H1 (cell line): ENCODE data around the gene ERC1. TPM values are rescaled to one million over a fixed set of nuclear protein-coding genes. Genes with fewer than 3 reads are reported as not detected.

ENCODE experiments used
- CTCF ChIA-PET: fragments of 300-600 bp; sonication (Branson Sonifier 250); formaldehyde crosslinking; loops from one replicate; lab custom pipeline; 2021; ENCODE audit not compliant: partially characterized antibody; lab: Charles Lee
- POLR2A ChIA-PET: fragments of 300-600 bp; sonication (Branson Sonifier 250); formaldehyde crosslinking; loops from one replicate; lab custom pipeline; 2021; ENCODE audit warnings: inconsistent platforms; ENCODE audit not compliant: partially characterized antibody; lab: Charles Lee
- DNase-seq, 2 experiments: peaks; one replicate each; pipeline versions ENCODE4 v3.0.0 to v3.0.0-alpha.2; 2010 to 2022; ENCODE audit warnings: low spot score in 2 of 2, low read depth in 1 of 2, mixed read lengths in 1 of 2
- FAIRE-seq: peaks from 2 replicates; lab custom pipeline; 2011; peaks lifted over from hg19 to GRCh38; lab: Jason Lieb, UNC
- H2AFZ ChIP-seq: 2 replicates; pipeline ENCODE4 v1.8.1; 2012; ENCODE audit warnings: low read length, inconsistent platforms
- H2AK5ac ChIP-seq: 2 replicates; pipeline ENCODE4 v1.6.1; 2013; ENCODE audit warnings: low read depth, low read length
- H2BK120ac ChIP-seq: replicated peaks from 2 replicates; pipeline ENCODE3; 2013; ENCODE audit warnings: low read depth, low read length, inconsistent platforms
- H2BK12ac ChIP-seq: 2 replicates; pipeline ENCODE4 v1.6.1; 2013; ENCODE audit warnings: low read depth, low read length
- H2BK15ac ChIP-seq: 2 replicates; pipeline ENCODE4 v1.6.1; 2013; ENCODE audit warnings: low read length
- H2BK20ac ChIP-seq: 2 replicates; pipeline ENCODE4 v1.6.1; 2013; ENCODE audit warnings: low read length
- H2BK5ac ChIP-seq: 2 replicates; pipeline ENCODE4 v1.6.1; 2013; ENCODE audit warnings: low read depth, low read length
- H3K14ac ChIP-seq: 2 replicates; pipeline ENCODE4 v1.6.1; 2013; ENCODE audit warnings: inconsistent platforms; ENCODE audit not compliant: insufficient read length
- H3K18ac ChIP-seq: 2 replicates; pipeline ENCODE4 v1.6.1; 2013; ENCODE audit warnings: low read length; ENCODE audit errors: extremely low read depth
- H3K23ac ChIP-seq: 2 replicates; pipeline ENCODE4 v1.6.1; 2013; ENCODE audit warnings: inconsistent platforms; ENCODE audit not compliant: insufficient read length
- H3K23me2 ChIP-seq: 2 replicates; pipeline ENCODE4 v1.6.1; 2013; ENCODE audit warnings: low read depth, low read length
- H3K27ac ChIP-seq: 2 replicates; pipeline ENCODE4 v1.6.1; 2011; ENCODE audit warnings: low read depth, low read length, inconsistent platforms
- H3K27me3 ChIP-seq, 4 experiments: replicated peaks in 1 of 4; 1 replicate in 1 of 4; 2 replicates in 3 of 4; pipeline versions ENCODE4 v1.6.1 to v1.8.1; 2011 to 2013; ENCODE audit warnings: low read length in 3 of 4, mild to moderate bottlenecking in 3 of 4, inconsistent platforms in 2 of 4, mixed read lengths in 2 of 4, moderate library complexity in 1 of 4; ENCODE audit not compliant: control insufficient read depth in 3 of 4, insufficient read depth in 3 of 4; ENCODE audit errors: extremely low read depth in 1 of 4
- H3K36me3 ChIP-seq, 4 experiments: 2 replicates each; pipeline versions ENCODE4 v1.6.1 to v1.8.1; 2011 to 2013; ENCODE audit warnings: mild to moderate bottlenecking in 4 of 4, low read length in 3 of 4, moderate library complexity in 2 of 4, control low read depth in 1 of 4, inconsistent platforms in 1 of 4; ENCODE audit not compliant: insufficient read depth in 4 of 4, control insufficient read depth in 2 of 4
- H3K4ac ChIP-seq: replicated peaks from 2 replicates; pipeline ENCODE3; 2013; ENCODE audit warnings: low read length, low read depth, mixed read lengths, inconsistent platforms; ENCODE audit not compliant: insufficient read length
- H3K4me1 ChIP-seq, 4 experiments: replicated peaks in 1 of 4; 1 replicate in 1 of 4; 2 replicates in 3 of 4; pipeline versions ENCODE4 v1.6.1 to v1.8.1; 2011 to 2013; ENCODE audit warnings: low read length in 3 of 4, inconsistent platforms in 2 of 4, mixed read lengths in 1 of 4; ENCODE audit not compliant: insufficient read depth in 4 of 4, control insufficient read depth in 3 of 4
- H3K4me2 ChIP-seq, 2 experiments: 2 replicates each; pipeline versions ENCODE4 v1.6.1 to v1.8.1; 2011 to 2013; ENCODE audit warnings: low read depth in 2 of 2, low read length in 2 of 2, control low read depth in 1 of 2, inconsistent platforms in 1 of 2, mild to moderate bottlenecking in 1 of 2; ENCODE audit not compliant: insufficient read depth in 1 of 2
- H3K4me3 ChIP-seq, 4 experiments: fragments of 200-600, 300-600 bp in 1 of 4; sonication (generic), shearing (Covaris generic), sonication (Bioruptor Twin) in 1 of 4; 2 replicates each; pipeline versions ENCODE4 v1.5.1 to v1.8.1; 2011 to 2016; ENCODE audit warnings: low read length in 4 of 4, low read depth in 3 of 4, control low read depth in 2 of 4, inconsistent platforms in 2 of 4, mild to moderate bottlenecking in 2 of 4, mixed read lengths in 1 of 4, moderate library complexity in 1 of 4; ENCODE audit not compliant: insufficient read depth in 2 of 4; ENCODE audit errors: extremely low read depth in 1 of 4
- H3K56ac ChIP-seq: replicated peaks from 2 replicates; pipeline ENCODE3; 2013; ENCODE audit warnings: low read depth, mild to moderate bottlenecking, mixed read lengths, low read length, inconsistent platforms; ENCODE audit not compliant: insufficient read length
- H3K79me1 ChIP-seq: 2 replicates; pipeline ENCODE4 v1.6.1; 2013; ENCODE audit warnings: low read depth, low read length, control low read depth
- H3K79me2 ChIP-seq, 2 experiments: 2 replicates each; pipeline versions ENCODE4 v1.6.1 to v1.8.1; 2012 to 2013; ENCODE audit warnings: low read length in 2 of 2, mild to moderate bottlenecking in 2 of 2, inconsistent platforms in 1 of 2; ENCODE audit not compliant: insufficient read depth in 2 of 2, control insufficient read depth in 1 of 2
- H3K9ac ChIP-seq, 4 experiments: replicated peaks in 1 of 4; 1 replicate in 1 of 4; 2 replicates in 3 of 4; pipeline versions ENCODE4 v1.6.1 to v1.8.1; 2011 to 2013; ENCODE audit warnings: low read depth in 3 of 4, low read length in 3 of 4, control low read depth in 2 of 4, mild to moderate bottlenecking in 2 of 4, moderate library complexity in 2 of 4, inconsistent platforms in 1 of 4; ENCODE audit errors: extremely low read depth in 1 of 4
- H3K9me3 ChIP-seq, 2 experiments: 2 replicates each; pipeline versions ENCODE4 v1.6.1 to v1.8.1; 2012 to 2013; ENCODE audit warnings: mild to moderate bottlenecking in 2 of 2, moderate library complexity in 2 of 2, control low read depth in 1 of 2, inconsistent platforms in 1 of 2, low read depth in 1 of 2, low read length in 1 of 2, mixed read lengths in 1 of 2; ENCODE audit not compliant: insufficient read depth in 2 of 2
- H4K20me1 ChIP-seq, 2 experiments: replicated peaks in 1 of 2; 2 replicates each; pipeline versions ENCODE3 to v1.8.1; 2011 to 2013; ENCODE audit warnings: inconsistent platforms in 2 of 2, low read length in 2 of 2, mild to moderate bottlenecking in 1 of 2; ENCODE audit not compliant: insufficient read depth in 2 of 2, control insufficient read depth in 1 of 2
- H4K5ac ChIP-seq: 2 replicates; pipeline ENCODE4 v1.6.1; 2013; ENCODE audit warnings: low read length, low read depth, mixed read lengths, inconsistent platforms; ENCODE audit not compliant: insufficient read length
- H4K8ac ChIP-seq: 2 replicates; pipeline ENCODE4 v1.8.0; 2013; ENCODE audit warnings: mild to moderate bottlenecking, moderate library complexity, low read length, inconsistent platforms; ENCODE audit not compliant: insufficient read depth; ENCODE audit errors: extremely low read depth
- H4K91ac ChIP-seq: replicated peaks from 2 replicates; pipeline ENCODE3; 2013; ENCODE audit warnings: low read length, mixed read lengths, inconsistent platforms; ENCODE audit not compliant: insufficient read length
- CEBPB ChIP-seq: IDR thresholded peaks from 2 replicates; pipeline ENCODE4 v1.6.1; 2012; ENCODE audit warnings: low read depth, low read length
- CREB1 ChIP-seq: IDR thresholded peaks from 2 replicates; pipeline ENCODE4 v1.6.1; 2012; ENCODE audit warnings: inconsistent platforms
- FOSL1 ChIP-seq: IDR thresholded peaks from 2 replicates; pipeline ENCODE4 v1.6.1; 2011; ENCODE audit warnings: mild to moderate bottlenecking, low read depth, low read length, moderate library complexity; ENCODE audit not compliant: insufficient read depth
- HDAC2 ChIP-seq, 2 experiments: fragments of 300-600 bp in 1 of 2; sonication (generic) in 1 of 2; IDR thresholded peaks; 2 replicates each; pipeline ENCODE4 v1.6.1; 2011 to 2012; ENCODE audit warnings: low read depth in 2 of 2, low read length in 2 of 2, mild to moderate bottlenecking in 2 of 2, moderate library complexity in 2 of 2, borderline replicate concordance in 1 of 2, inconsistent platforms in 1 of 2
- PHF8 ChIP-seq: fragments of 200-600 bp; sonication (generic); conservative IDR thresholded peaks from 2 replicates; pipeline ENCODE4 v1.7.1; 2012; ENCODE audit warnings: low read depth, mild to moderate bottlenecking, inconsistent platforms, low read length, moderate library complexity
- POLR2A ChIP-seq, 2 experiments: IDR thresholded peaks; 1 replicate in 1 of 2; 2 replicates in 1 of 2; pipeline ENCODE4 v1.6.1; 2011; ENCODE audit warnings: low read depth in 2 of 2, low read length in 2 of 2, mild to moderate bottlenecking in 2 of 2; ENCODE audit errors: control extremely low read depth in 1 of 2
- RNF2 ChIP-seq: fragments of 200-900, 300-1000 bp; sonication (generic); IDR thresholded peaks from 2 replicates; pipeline ENCODE4 v1.7.1; 2016; ENCODE audit warnings: borderline replicate concordance, low read depth, mild to moderate bottlenecking, antibody characterized with exemption, low read length; ENCODE audit not compliant: poor library complexity, severe bottlenecking; ENCODE audit errors: missing control alignments
- RXRA ChIP-seq: IDR thresholded peaks from 2 replicates; pipeline ENCODE4 v1.6.1; 2011; ENCODE audit warnings: low read depth, mild to moderate bottlenecking, low read length, moderate library complexity; ENCODE audit not compliant: insufficient read depth
- SP2 ChIP-seq: IDR thresholded peaks from 2 replicates; pipeline ENCODE4 v1.6.1; 2012; ENCODE audit warnings: mild to moderate bottlenecking, low read length, inconsistent platforms
- ZNF274 ChIP-seq: IDR thresholded peaks from 2 replicates; pipeline ENCODE4 v1.7.0; 2012; ENCODE audit warnings: low read length, borderline replicate concordance; ENCODE audit errors: extremely low read depth
- WGBS, 2 experiments: shearing (Covaris generic) in 1 of 2; methylation state at CpG; one replicate each; pipeline versions ENCODE4 v1.1.6 to v1.1.7; 2013 to 2015; ENCODE audit warnings: low lambda C conversion rate in 2 of 2, mixed read lengths in 2 of 2, inconsistent platforms in 1 of 2, low coverage in 1 of 2, missing lambda C conversion rate in 1 of 2; ENCODE audit not compliant: insufficient replicate concordance in 2 of 2, insufficient coverage in 1 of 2, insufficient read length in 1 of 2; ENCODE audit errors: extremely low coverage in 1 of 2, missing lambda C conversion rate in 1 of 2; 5-methylcytosine and 5-hydroxymethylcytosine counted together
- polyA plus RNA-seq, 7 experiments: library from polyadenylated mRNA; depleted of rRNA in 3 of 7; stranded (reverse) in 5 of 7; unstranded in 2 of 7; fragments of >200 nt in 5 of 7; fragments of 200-250 nt in 2 of 7; gene quantifications; 1 replicate in 5 of 7; 2 replicates in 1 of 7; 4 replicates in 1 of 7; pipeline versions ENCODE4 v1.2.1 to v1.2.3, GENCODE V29; 2011 to 2013; ENCODE audit warnings: missing spikeins in 2 of 7, mixed read lengths in 2 of 7
- total RNA-seq: library from RNA; stranded (reverse); fragmentation: NEBNext Ultra II Directional; extraction: Animal tissue kit (Norgen Biotek cat#: 25700); gene quantifications from 2 replicates; pipeline ENCODE4 v1.2.1, GENCODE V29; 2021
- TF ChIP-seq, protein P1 (sequence below): IDR thresholded peaks from 2 replicates; pipeline ENCODE4 v1.6.1; 2012; ENCODE audit warnings: inconsistent platforms
- TF ChIP-seq, protein P2 (sequence below): IDR thresholded peaks from 2 replicates; pipeline ENCODE4 v1.6.1; 2012; ENCODE audit warnings: low read length, inconsistent platforms

Gene ERC1
- total and polyA plus RNA-seq, 2 of the 8 experiments (the other 6 are each of a cell fraction or from before 2014, with no cell fraction given): 7.8 to 45.7 TPM

DNA sequence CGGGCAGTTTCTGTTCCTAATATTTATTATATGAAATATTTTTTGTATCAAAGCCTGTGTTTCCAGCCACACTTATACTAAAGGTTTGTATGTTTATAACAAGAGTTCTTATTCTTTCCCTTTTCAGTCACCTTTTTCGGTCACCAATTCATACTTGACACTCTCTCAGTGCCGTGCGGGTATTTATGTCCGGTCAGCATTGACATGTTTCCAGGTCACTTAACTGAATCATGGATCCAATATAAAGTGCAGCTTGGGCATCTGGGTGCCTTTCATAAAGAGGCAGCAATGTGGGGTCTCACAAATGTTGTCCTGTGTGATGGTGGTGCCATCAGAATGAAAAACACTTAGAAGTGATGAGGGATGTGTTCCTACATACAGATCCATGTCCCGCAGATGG is 141.3 kb downstream of the ERC1 start:
- Histone ChIP-seq H3K9ac (no peak overlapping the region), H2BK120ac (no peak overlapping the region), H4K20me1 (peaks cover 0 to 2% of the 10 kb centered on the region in 2 experiments), H3K79me2 (no peaks in the 10 kb centered on the region), H4K91ac (no peak overlapping the region), H3K4me3 (no peak overlapping the region), H3K18ac (no peak overlapping the region), H3K9me3 (no peaks in the 10 kb centered on the region), H3K36me3 (no peaks in the 10 kb centered on the region), H3K23ac (no peak overlapping the region), H3K23me2 (no peaks in the 10 kb centered on the region), H3K4ac (no peak overlapping the region), H2AFZ (no peak overlapping the region), H3K4me2 (no peak overlapping the region), H3K27me3 (no peaks in the 10 kb centered on the region; a peak in 1 of 7 replicates), H3K4me1 (no peaks in the 10 kb centered on the region), H2BK15ac (no peak overlapping the region), H2BK5ac (no peak overlapping the region), H2BK20ac (no peak overlapping the region), H3K79me1 (no peaks in the 10 kb centered on the region), H4K8ac (no peak overlapping the region), H2AK5ac (no peak overlapping the region), H3K14ac (no peak overlapping the region), H2BK12ac (no peak overlapping the region), H3K27ac (no peak overlapping the region), H3K56ac (no peak overlapping the region), H4K5ac (no peak overlapping the region)
- DNase-seq (no peak), FAIRE-seq (no peak)
- ChIA-PET CTCF (interaction anchor here (0.6 to 1.1 kb wide), 2 partner anchors 14 to 270 kb away, joined by 3 read pairs; no protein-coding TSS in a partner anchor), POLR2A (no interaction called here)
- 82% methylated on average over 6 of the region's 6 CpGs; no CpG with 5 or more reads in 1 of the 2 experiments for WGBS, 2 experiments
- no peak for TF ChIP-seq CEBPB
- TF ChIP-seq CREB1: no peak
- TF ChIP-seq POLR2A (IDR thresholded peaks at IDR 0.05; ENCODE audit: control extremely low read depth in 1 of 2, low read depth in 2 of 2, low read length in 2 of 2): no peak
- TF ChIP-seq RNF2: no peak
- TF ChIP-seq PHF8: no peak
- TF ChIP-seq, protein P1, sequence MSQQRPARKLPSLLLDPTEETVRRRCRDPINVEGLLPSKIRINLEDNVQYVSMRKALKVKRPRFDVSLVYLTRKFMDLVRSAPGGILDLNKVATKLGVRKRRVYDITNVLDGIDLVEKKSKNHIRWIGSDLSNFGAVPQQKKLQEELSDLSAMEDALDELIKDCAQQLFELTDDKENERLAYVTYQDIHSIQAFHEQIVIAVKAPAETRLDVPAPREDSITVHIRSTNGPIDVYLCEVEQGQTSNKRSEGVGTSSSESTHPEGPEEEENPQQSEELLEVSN: no peak
- TF ChIP-seq FOSL1: no peak
- no peak for TF ChIP-seq HDAC2 (IDR thresholded peaks at IDR 0.05; ENCODE audit: borderline replicate concordance in 1 of 2, low read depth in 2 of 2, low read length in 2 of 2)
- TF ChIP-seq RXRA: no peak
- TF ChIP-seq, protein P2, sequence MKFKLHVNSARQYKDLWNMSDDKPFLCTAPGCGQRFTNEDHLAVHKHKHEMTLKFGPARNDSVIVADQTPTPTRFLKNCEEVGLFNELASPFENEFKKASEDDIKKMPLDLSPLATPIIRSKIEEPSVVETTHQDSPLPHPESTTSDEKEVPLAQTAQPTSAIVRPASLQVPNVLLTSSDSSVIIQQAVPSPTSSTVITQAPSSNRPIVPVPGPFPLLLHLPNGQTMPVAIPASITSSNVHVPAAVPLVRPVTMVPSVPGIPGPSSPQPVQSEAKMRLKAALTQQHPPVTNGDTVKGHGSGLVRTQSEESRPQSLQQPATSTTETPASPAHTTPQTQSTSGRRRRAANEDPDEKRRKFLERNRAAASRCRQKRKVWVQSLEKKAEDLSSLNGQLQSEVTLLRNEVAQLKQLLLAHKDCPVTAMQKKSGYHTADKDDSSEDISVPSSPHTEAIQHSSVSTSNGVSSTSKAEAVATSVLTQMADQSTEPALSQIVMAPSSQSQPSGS: no peak
- no peak for TF ChIP-seq SP2
- no peak for TF ChIP-seq ZNF274
